A549 (cell line): ENCODE measurements around the gene MSX2.

Experiments used
- CTCF ChIP-seq: fragments of >200 bp; sonication (Bioruptor Twin); formaldehyde crosslinking; IDR thresholded peaks from 3 replicates; pipeline ENCODE4 v1.5.1; 2016
- EP300 ChIP-seq, 2 experiments: fragments of >200 bp; sonication (Bioruptor Twin); formaldehyde crosslinking; IDR thresholded peaks; 2 replicates in 1 of 2; 3 replicates in 1 of 2; pipeline ENCODE4 v1.6.1; 2016 to 2017
- ESRRA ChIP-seq: fragments of 150-350 bp; IDR thresholded peaks from 2 replicates; pipeline ENCODE4 v1.6.1; 2014; ENCODE audit warnings: mild to moderate bottlenecking, low read length, borderline replicate concordance
- JUN ChIP-seq, 2 experiments: fragments of >200 bp; sonication (Bioruptor Twin); formaldehyde crosslinking; IDR thresholded peaks; 2 replicates in 1 of 2; 3 replicates in 1 of 2; pipeline ENCODE4 v1.6.1; 2016 to 2017
- MYC ChIP-seq: IDR thresholded peaks from 2 replicates; pipeline ENCODE4 v1.6.1; 2012; ENCODE audit warnings: mild to moderate bottlenecking, inconsistent platforms, low read length, improper control_type of control experiment, borderline replicate concordance
- PBX3 ChIP-seq: IDR thresholded peaks from 2 replicates; pipeline ENCODE4 v1.6.1; 2012
- POLR2A ChIP-seq: IDR thresholded peaks from 2 replicates; pipeline ENCODE4 v1.6.1; 2012; ENCODE audit warnings: mild to moderate bottlenecking, low read length
- RFX5 ChIP-seq: fragments of 450-650 bp; IDR thresholded peaks from 2 replicates; pipeline ENCODE4 v1.7.1; 2014; ENCODE audit warnings: antibody characterized with exemption, mild to moderate bottlenecking, moderate library complexity

- TF ChIP-seq EP300 (IDR thresholded peaks at IDR 0.05) (no peak), RFX5 (no peak), JUN (IDR thresholded peaks at IDR 0.05) (no peak), CTCF (no peak), ESRRA (no peak), POLR2A (no peak), PBX3 (no peak), MYC (no peak)
These were observed 16.7 kb upstream of the MSX2 start for GRCh38 chr5:174707671-174708070.
